ENCODE results near the gene GAK. TPM values are rescaled to one million over a fixed set of nuclear protein-coding genes. Genes with fewer than 3 reads are reported as not detected.

The GAK gene
- total RNA-seq, 1 donor from 2014 or later, result 147 TPM

DNA sequence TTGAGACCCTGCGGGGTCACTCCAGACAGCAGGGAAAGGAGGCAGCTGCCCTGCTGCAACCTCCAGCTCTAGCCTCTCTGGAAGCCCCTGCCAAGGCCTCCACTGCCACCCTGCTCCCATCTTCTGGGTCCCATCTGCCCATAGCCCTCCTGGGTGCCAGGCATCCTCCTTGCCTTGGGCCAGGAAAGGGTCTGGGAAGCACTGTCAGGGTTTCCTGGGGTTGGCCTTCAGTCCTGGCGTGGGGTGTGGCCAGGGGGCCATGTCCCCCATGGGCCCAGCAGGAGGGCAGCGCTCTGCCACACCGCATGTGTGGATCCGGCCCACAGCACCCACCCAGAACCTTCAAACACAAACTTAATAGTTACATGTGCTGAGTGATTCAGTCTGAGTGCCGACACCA lies 102.8 kb downstream of the GAK start:
- peaks cover 3% of the 10 kb centered on the region for H3K9me3 Mint-ChIP-seq
- intact Hi-C loops (cut with micrococcal nuclease), result loop anchor here (5.0 kb wide), 1 partner anchor 47 kb away; no protein-coding TSS in a partner anchor
- H3K27me3 Mint-ChIP-seq, result peaks cover 20% of the 10 kb centered on the region
- peaks cover 5% of the 10 kb centered on the region for H3K4me1 Mint-ChIP-seq
- no peak overlapping the region for H3K27ac Mint-ChIP-seq
- DNase-seq, result no peak
- peaks cover 4% of the 10 kb centered on the region for H3K36me3 Mint-ChIP-seq (ENCODE audit: low read depth)
- H3K4me3 Mint-ChIP-seq, result no peak overlapping the region

DNA sequence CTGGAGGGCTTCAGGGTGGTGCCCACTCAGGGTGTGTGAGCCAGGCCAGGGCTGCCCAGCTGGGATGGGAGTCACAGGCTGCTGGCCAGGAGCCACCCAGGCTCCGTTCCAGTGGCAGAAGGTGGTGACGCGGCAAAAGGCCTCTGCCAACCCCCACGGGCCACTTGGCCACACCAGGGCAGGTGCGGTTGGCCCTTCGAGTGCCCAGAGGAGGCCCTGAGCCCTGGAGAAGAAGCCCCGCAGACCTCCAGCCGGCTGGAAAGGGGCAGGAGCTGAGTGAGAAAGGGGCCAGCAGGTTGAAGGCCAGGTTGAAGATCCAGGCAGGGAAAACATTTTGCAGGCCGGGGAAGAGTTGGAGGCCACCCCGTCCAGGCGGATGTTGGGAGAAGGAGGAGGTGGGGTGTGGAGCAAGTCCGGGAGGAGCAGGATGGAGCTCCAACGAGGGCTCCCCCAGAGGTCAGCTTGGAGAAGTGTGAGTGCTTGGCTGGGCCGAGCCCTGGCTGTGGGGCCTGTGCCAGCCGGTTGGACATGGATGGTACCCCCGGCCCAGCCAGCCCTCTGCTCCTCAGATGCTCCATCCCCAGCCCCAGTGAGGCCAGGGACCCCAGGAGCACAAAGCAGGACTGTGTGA lies 103.4 kb downstream of the GAK start:
- no peak overlapping the region for H3K4me3 Mint-ChIP-seq
- H3K9me3 Mint-ChIP-seq, result peaks cover 3% of the 10 kb centered on the region
- peaks cover 4% of the 10 kb centered on the region for H3K36me3 Mint-ChIP-seq (ENCODE audit: low read depth)
- intact Hi-C loops (cut with micrococcal nuclease), result loop anchor here (5.0 kb wide), 1 partner anchor 46 kb away; no protein-coding TSS in a partner anchor
- peaks cover 5% of the 10 kb centered on the region for H3K4me1 Mint-ChIP-seq
- H3K27ac Mint-ChIP-seq, result no peak overlapping the region
- peaks cover 25% of the 10 kb centered on the region for H3K27me3 Mint-ChIP-seq
- no peak for DNase-seq

DNA sequence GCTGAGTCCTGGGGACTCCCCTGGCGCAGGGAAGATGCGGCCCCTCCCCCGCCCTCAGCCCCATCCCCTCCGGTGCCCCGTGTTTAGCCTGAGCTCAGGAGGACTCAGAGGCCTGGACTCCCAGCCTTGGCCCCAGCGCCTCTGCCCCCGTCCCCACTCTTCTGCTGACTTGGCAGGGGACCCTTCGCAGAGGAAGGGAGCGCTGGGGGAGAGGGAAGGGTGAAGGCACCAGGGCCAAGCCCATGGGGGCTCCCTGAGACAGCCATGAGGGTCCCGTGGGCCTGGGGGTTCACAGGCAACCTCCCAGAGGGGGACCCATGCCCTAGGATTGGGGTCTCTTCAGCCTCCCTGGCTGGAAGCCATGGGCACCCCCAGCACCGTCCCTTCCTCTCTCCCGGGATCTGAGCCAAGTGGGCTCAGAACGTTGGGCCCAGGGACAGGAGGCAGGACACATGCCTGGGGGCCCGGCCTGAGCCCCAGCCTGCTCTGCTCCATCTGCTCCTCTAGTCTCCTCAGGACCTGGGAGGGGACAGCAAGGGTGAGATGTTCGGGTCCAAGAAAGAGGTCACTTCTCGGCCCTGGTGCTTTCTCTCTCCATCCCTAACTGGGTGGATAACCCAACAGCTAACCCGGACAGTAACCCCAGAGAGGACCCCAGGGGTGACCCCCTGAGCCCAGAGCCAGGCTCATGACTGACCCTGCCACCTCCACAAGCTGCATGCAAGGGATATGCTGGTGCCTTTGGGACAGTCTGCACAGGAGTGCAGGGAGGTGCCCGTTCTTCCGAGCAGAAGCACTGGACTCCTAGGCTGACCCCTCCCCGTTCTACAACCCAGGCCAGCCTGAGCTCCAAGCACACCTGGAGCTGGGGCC lies 104.7 kb downstream of the GAK start:
- Mint-ChIP-seq H3K27me3 (peaks cover 31% of the 10 kb centered on the region), H3K36me3 (ENCODE audit: low read depth) (peaks cover 4% of the 10 kb centered on the region), H3K27ac (peak overlapping the region; percentile 53), H3K4me1 (peaks cover 2% of the 10 kb centered on the region), H3K4me3 (peak overlapping the region; percentile 39), H3K9me3 (no peaks in the 10 kb centered on the region)
- intact Hi-C loops (cut with micrococcal nuclease), result loop anchor here (2.0 to 5.0 kb wide), 2 partner anchors 45 to 51 kb away; no protein-coding TSS in a partner anchor
- no peak for DNase-seq

DNA sequence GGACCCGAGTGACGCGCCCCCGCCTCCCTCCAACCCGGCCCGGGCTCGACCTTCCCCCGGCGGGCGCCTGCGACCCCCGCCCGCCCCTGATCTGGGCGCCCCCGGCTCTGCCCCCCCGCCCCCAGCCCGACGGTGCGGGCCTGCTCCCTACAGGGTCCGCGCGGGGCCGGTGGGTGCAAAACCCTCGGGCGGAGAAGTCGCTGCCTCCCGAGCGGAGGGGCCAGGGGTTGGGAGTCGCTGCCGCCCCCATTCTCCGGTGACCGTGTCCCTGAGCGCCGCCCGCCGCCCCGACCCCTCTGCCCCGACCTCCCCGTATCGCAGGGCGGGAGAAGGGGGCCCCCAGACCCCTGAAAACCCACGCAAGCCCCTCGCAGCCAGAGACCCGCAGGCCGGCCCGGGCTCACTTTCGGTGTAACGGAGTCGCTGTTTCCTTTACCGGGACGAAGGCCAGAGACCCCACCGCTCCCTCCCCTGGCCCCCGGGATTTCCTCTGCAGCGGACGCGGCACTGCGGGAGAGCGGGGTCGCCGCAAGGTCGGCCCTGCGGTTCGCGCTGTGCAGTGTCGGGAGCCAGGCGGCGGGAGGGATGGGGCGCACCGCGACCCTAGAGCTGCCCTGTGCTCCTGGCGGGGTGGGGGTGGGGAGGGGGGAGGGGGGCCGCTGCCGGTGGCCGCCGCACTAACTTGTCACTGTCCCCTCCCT lies 105.5 kb downstream of the GAK start:
- intact Hi-C loops (cut with micrococcal nuclease), result loop anchor here (2.0 to 5.0 kb wide), 2 partner anchors 44 to 52 kb away; no protein-coding TSS in a partner anchor
- Mint-ChIP-seq H3K9me3 (no peaks in the 10 kb centered on the region), H3K27ac (peak overlapping the region; percentile 65), H3K36me3 (ENCODE audit: low read depth) (peaks cover 4% of the 10 kb centered on the region), H3K27me3 (peaks cover 39% of the 10 kb centered on the region), H3K4me3 (no peak overlapping the region), H3K4me1 (peaks cover 2% of the 10 kb centered on the region)
- DNase-seq, result no peak

DNA sequence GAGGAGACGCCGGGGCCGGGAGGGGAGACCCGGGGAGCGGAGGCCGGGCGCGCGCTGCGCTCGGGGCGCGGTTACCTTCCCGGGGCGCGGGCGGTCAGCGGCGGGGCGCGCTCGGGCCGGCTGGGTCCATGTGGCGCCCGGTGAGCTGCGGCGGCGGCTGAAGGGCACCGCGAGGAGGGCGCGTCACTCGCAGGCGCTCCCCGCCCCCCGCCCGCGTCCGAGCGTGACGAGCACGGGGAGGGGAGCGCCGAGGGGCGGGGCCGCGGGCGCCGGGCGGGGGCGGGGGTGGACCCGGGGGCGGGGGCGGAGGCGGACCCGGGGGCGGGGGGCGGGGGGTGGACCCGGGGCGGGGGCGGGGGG lies 106.2 kb downstream of the GAK start, which contains the start of gene CPLX1:
Gene CPLX1 (minus strand): TSS at position 159 of the 360 bp plus-strand sequence. CDS start 1,607 bp downstream, outside the sequence.
- peaks cover 2% of the 10 kb centered on the region for H3K4me1 Mint-ChIP-seq
- peaks cover 4% of the 10 kb centered on the region for H3K36me3 Mint-ChIP-seq (ENCODE audit: low read depth)
- H3K4me3 Mint-ChIP-seq, result peak within 1 kb of the TSS; percentile 39
- peak within 1 kb of the TSS; percentile 65 for H3K27ac Mint-ChIP-seq
- intact Hi-C loops (cut with micrococcal nuclease), result loop anchor here (2.0 to 5.0 kb wide), 2 partner anchors 44 to 53 kb away; no protein-coding TSS in a partner anchor
- no peak for DNase-seq
- H3K9me3 Mint-ChIP-seq, result no peaks in the 10 kb centered on the region
- peaks cover 39% of the 10 kb centered on the region for H3K27me3 Mint-ChIP-seq

DNA sequence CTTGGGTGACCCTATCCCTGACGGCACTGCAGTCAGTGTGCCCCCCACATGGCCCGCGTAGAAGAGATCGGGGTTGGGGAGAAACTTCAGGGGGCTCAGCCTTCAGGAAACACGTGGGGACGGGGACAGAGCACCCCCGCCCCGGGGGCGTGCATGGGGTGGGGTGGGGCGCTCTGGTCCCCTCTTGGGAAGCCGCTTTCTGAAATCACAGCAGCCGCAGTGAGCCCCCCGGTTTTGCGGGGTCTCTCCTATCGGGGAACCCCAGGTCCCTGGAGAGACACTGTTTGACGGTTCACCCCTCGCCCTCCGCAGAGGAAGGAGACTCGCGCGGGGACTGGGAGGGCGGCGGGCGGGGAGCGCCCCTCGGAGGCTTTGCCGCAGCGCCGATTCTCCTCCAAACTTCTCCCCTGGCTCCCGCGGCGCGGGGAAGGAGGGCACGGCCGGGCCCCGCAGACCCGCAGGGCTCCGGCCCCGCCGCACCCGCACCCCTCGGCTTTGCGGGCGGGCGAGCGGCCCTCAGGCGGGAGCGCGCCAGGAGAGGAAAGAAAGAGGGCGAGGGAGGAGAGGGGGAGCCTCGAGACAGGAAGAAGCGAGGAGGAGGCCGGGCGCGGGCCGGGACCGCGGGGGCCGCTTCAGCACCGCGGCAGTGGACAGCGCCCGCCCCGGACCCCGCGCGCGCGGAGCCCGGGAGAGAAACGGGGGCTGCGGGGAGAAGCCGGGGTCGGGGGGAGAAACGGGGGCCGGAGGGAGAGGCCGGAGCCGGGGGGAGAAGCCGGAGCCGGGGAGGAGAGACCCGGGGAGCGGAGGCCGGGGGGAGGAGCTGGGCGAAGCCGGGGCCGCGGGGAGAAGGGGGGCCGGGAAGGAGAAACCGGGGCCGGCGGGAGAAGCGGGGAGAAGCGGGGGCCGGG lies 106.8 kb downstream of the GAK start:
- H3K4me1 Mint-ChIP-seq, result peaks cover 2% of the 10 kb centered on the region
- no peaks in the 10 kb centered on the region for H3K9me3 Mint-ChIP-seq
- H3K27me3 Mint-ChIP-seq, result peaks cover 39% of the 10 kb centered on the region
- peaks cover 3% of the 10 kb centered on the region for H3K36me3 Mint-ChIP-seq (ENCODE audit: low read depth)
- H3K4me3 Mint-ChIP-seq, result peak overlapping the region; percentile 39
- intact Hi-C loops (cut with micrococcal nuclease), result loop anchor here (5.0 kb wide), 1 partner anchor 43 kb away; no protein-coding TSS in a partner anchor
- H3K27ac Mint-ChIP-seq, result peak overlapping the region; percentile 56
- DNase-seq, result peak; percentile 79

DNA sequence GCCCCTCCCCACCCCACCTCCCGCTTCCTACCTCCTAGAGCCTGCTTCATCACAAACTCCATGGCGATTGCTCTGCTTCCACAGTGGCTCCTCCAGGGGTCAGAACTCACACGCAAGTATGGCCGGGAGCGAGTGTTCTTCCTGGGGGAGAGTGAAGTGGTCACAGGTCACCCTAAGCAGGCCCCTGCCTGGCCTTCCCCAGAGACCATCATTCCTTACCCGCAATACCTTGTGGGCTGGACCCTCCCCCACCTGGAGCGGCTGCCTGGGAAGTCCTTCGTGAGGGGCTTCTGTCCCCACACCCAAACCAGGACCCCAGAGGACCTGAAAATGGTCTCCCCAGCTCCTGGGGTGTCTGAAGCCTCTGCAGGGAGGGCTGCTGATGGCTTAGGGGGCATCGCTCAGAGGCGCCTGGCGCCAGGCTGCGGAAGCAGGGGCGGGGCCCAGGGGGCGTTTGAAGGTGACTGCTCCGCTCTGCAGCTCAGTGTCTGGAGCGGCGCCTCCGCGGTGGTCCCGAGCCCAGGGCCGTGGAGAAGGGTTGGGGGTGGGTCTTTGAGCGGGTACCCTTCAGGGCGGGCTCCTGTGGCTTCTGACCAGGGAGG lies 107.6 kb downstream of the GAK start:
- Mint-ChIP-seq H3K4me1 (peaks cover 2% of the 10 kb centered on the region), H3K27ac (peak overlapping the region; percentile 56), H3K4me3 (peak overlapping the region; percentile 39), H3K27me3 (peaks cover 39% of the 10 kb centered on the region), H3K9me3 (no peaks in the 10 kb centered on the region), H3K36me3 (ENCODE audit: low read depth) (peaks cover 2% of the 10 kb centered on the region)
- no peak for DNase-seq
- intact Hi-C loops (cut with micrococcal nuclease), result loop anchor here (5.0 kb wide), 1 partner anchor 42 kb away; no protein-coding TSS in a partner anchor

DNA sequence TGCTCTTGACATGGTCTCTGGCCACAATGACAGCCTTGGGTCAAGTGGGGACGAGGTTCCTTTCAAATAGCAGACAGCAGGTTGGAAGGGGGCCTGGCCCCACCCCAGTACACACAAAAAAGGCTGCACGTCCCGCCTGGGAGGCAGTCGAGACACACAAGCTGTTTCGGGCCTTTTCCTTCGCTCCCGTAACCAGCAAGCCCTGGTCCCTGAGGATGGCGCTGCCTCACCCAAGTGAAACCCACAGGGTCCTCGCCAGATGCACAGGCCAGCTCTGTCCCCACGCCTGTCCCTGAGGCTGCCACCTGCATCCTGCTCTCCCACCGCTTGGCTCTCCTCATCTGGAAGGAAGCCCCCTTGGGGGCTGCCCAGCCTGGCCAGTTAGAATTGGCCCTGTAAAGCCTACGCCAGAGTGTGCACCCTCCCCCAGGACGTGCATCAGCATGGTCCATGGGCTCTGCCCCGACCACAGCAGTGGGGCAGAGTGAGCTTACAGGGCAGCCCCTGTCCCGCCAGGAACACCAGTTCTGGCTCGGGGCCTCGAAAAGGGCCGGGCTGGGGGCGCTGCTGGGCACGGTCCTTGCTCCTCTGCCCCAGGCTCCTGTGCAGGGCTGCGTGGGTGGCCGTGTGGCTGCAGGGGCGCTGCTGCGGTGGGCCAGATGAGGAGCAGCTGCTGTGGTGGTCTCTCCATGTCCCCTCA lies 108.2 kb downstream of the GAK start:
- Mint-ChIP-seq H3K4me1 (peaks cover 2% of the 10 kb centered on the region), H3K4me3 (no peak overlapping the region), H3K27ac (no peak overlapping the region), H3K27me3 (peaks cover 39% of the 10 kb centered on the region), H3K36me3 (ENCODE audit: low read depth) (peaks cover 2% of the 10 kb centered on the region), H3K9me3 (no peaks in the 10 kb centered on the region)
- intact Hi-C loops (cut with micrococcal nuclease), result no loop called here
- DNase-seq, result no peak

DNA sequence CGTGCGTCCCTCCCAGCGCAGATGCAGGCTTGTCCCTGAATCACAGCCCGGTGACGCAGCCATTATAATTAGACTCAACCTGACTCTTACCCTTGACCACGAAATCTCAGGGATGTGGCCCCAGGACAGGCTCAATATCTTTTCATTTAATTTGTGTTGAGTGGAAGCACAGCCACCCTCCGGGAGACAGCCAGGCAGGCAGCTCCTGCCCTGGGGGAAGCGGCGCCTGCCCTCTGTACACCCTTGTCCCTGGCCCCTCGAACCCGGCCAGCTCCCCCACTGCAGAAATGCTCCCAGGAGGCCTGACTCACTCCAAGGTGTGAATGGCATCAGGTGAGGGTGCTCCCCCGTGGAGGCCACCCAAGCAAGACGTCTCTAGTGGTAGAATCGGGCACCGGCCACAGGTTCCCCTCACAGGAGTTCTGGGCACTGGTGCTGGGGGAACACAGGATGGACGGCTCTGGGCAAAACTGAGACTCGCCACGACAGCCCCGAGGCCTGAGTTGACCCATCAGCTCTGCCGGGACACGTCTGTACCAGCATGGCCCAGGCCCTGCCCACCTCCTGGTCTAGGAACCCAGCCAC lies 108.8 kb downstream of the GAK start:
- no peak for DNase-seq
- no peak overlapping the region for H3K27ac Mint-ChIP-seq
- H3K4me1 Mint-ChIP-seq, result peaks cover 2% of the 10 kb centered on the region
- intact Hi-C loops (cut with micrococcal nuclease), result no loop called here
- no peaks in the 10 kb centered on the region for H3K9me3 Mint-ChIP-seq
- H3K36me3 Mint-ChIP-seq (ENCODE audit: low read depth), result peaks cover 2% of the 10 kb centered on the region
- no peak overlapping the region for H3K4me3 Mint-ChIP-seq
- peaks cover 34% of the 10 kb centered on the region for H3K27me3 Mint-ChIP-seq

DNA sequence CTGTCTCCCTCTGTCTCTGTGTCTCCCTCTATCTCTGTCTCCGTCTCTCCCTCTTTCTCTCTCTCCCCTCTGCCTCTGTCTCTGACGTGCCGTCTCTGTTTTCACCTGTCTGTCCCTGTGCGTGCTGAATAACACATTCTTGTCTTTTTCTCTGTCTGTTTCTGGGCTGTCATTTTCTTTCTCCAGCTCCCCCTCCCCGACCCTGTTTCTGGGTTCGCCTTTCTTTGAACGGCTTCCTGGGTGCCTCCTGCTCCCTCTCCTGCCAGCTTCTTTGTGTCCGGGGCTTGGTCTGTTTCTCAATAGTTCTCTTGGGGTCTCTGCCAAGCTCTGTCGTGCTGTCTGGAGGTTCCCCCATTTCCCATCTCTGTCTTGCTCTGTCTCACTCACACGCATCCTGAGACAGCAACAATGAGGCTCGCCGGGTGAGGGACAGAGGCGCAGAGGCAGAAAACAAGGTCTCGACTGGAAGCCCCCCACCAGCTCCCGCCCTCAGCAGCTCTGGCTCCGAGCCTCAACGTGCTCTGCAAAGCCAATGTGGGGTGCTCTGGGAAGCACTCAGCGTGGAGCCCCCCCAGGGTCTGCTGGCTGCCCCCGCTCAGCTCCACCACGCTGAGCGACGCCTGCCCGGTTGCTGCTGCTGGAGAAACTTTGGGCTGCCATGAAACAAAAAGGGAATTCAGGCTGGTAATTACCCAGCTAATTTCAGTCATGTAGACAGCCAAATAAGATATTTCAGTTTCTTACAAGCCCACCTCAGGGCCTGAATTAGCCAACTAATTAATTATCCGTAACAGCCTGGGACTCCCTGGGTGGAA lies 109.5 kb downstream of the GAK start:
- Mint-ChIP-seq H3K36me3 (ENCODE audit: low read depth) (no peaks in the 10 kb centered on the region), H3K4me3 (no peak overlapping the region)
- intact Hi-C loops (cut with micrococcal nuclease), result no loop called here

DNA sequence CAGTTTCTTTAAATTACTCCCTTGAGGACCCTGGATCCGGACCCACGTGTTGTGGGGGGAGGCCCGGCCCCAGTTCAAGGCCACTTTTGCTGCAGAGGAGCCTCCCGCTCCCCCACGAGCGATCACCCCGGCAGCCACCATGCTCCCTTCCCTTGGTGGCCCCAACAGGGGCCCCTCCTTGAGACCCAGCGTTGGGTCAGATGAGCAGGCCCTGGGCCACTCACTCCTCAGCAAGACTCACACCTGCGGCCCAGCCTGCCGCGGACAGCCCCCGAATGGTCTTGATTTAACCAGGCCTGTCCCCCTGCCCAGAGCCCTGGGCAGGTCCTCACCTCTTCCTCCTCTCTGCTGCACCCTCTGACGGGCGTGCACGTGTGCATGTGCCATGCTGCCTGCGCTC lies 110.5 kb downstream of the GAK start:
- intact Hi-C loops (cut with micrococcal nuclease), result no loop called here
- peaks cover 2% of the 10 kb centered on the region for H3K4me1 Mint-ChIP-seq
- H3K9me3 Mint-ChIP-seq, result no peaks in the 10 kb centered on the region
- H3K4me3 Mint-ChIP-seq, result no peak overlapping the region
- H3K27me3 Mint-ChIP-seq, result peaks cover 29% of the 10 kb centered on the region
- DNase-seq, result no peak
- no peak overlapping the region for H3K27ac Mint-ChIP-seq
- H3K36me3 Mint-ChIP-seq (ENCODE audit: low read depth), result no peaks in the 10 kb centered on the region

More for the DNA sequence above, 109.5 kb downstream of the GAK start:
- no peak for DNase-seq
- Mint-ChIP-seq H3K27ac (no peak overlapping the region), H3K4me1 (peaks cover 2% of the 10 kb centered on the region), H3K27me3 (peaks cover 28% of the 10 kb centered on the region), H3K9me3 (no peaks in the 10 kb centered on the region)
